Calu3 (cell line): ENCODE measurements around the gene CRLF3. TPM values are rescaled to one million over a fixed set of nuclear protein-coding genes. Genes with fewer than 3 reads are reported as not detected.

Source experiments
- BruUV-seq: library from RNA; stranded (reverse); fragments of 400-500 nt; replicated peaks from 2 replicates; lab custom pipeline; 2021; lab: Mats Ljungman, UMichigan
- CTCF ChIA-PET: fragments of 300-600 bp; sonication (Branson Sonifier 250); formaldehyde crosslinking; loops from one replicate; lab custom pipeline; 2022; ENCODE audit warnings: antibody characterized with exemption; lab: Charles Lee
- DNase-seq: peaks from one replicate; pipeline ENCODE4 v3.0.0; 2022
- H3K27ac Mint-ChIP-seq: one replicate; pipeline ENCODE4 v1.8.0; 2022; ENCODE audit warnings: mixed read lengths; ENCODE audit not compliant: unreplicated experiment
- H3K27me3 Mint-ChIP-seq: one replicate; pipeline ENCODE4 v1.8.0; 2022; ENCODE audit warnings: mixed read lengths; ENCODE audit not compliant: unreplicated experiment
- H3K36me3 Mint-ChIP-seq: one replicate; pipeline ENCODE4 v1.8.0; 2022; ENCODE audit warnings: mild to moderate bottlenecking, moderate library complexity, mixed read lengths; ENCODE audit not compliant: insufficient read depth, unreplicated experiment
- H3K4me1 Mint-ChIP-seq: one replicate; pipeline ENCODE4 v1.8.0; 2022; ENCODE audit warnings: mild to moderate bottlenecking, low read depth, mixed read lengths; ENCODE audit not compliant: unreplicated experiment
- H3K4me3 Mint-ChIP-seq: one replicate; pipeline ENCODE4 v1.8.0; 2022; ENCODE audit warnings: mild to moderate bottlenecking, low read depth, moderate library complexity, mixed read lengths; ENCODE audit not compliant: unreplicated experiment
- H3K9me3 Mint-ChIP-seq: one replicate; pipeline ENCODE4 v1.8.0; 2022; ENCODE audit warnings: low read depth, mixed read lengths; ENCODE audit not compliant: unreplicated experiment
- intact Hi-C: fragments of 100-400 bp; cut with micrococcal nuclease; formaldehyde crosslinking; loops from one replicate; pipeline ENCODE4 v1.10.0; 2022; ENCODE audit not compliant: unreplicated experiment
- total RNA-seq: library from RNA; stranded (reverse); gene quantifications from 2 replicates; pipeline ENCODE4 v1.2.3, GENCODE V29; 2022
- TF ChIP-seq, protein P1 (sequence below): fragments of 200-600 bp; IDR thresholded peaks from one replicate; pipeline ENCODE4 v1.8.0; 2022; ENCODE audit warnings: antibody characterized with exemption; ENCODE audit not compliant: unreplicated experiment

CRLF3 gene
- total RNA-seq, 1 experiment from 2014 or later = 11.5 TPM

GRCh38 chr17:30812218-30813177, 12.0 kb downstream of the CRLF3 start:
- CTCF ChIA-PET = no interaction called here
- TF ChIP-seq, protein P1, sequence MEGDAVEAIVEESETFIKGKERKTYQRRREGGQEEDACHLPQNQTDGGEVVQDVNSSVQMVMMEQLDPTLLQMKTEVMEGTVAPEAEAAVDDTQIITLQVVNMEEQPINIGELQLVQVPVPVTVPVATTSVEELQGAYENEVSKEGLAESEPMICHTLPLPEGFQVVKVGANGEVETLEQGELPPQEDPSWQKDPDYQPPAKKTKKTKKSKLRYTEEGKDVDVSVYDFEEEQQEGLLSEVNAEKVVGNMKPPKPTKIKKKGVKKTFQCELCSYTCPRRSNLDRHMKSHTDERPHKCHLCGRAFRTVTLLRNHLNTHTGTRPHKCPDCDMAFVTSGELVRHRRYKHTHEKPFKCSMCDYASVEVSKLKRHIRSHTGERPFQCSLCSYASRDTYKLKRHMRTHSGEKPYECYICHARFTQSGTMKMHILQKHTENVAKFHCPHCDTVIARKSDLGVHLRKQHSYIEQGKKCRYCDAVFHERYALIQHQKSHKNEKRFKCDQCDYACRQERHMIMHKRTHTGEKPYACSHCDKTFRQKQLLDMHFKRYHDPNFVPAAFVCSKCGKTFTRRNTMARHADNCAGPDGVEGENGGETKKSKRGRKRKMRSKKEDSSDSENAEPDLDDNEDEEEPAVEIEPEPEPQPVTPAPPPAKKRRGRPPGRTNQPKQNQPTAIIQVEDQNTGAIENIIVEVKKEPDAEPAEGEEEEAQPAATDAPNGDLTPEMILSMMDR = no peak
- Mint-ChIP-seq H3K4me3 (no peak overlapping the region), H3K27me3 (no peaks in the 10 kb centered on the region), H3K9me3 (no peaks in the 10 kb centered on the region), H3K27ac (no peak overlapping the region), H3K4me1 (peaks cover 7% of the 10 kb centered on the region), H3K36me3 (peaks cover 5% of the 10 kb centered on the region)
- intact Hi-C loops = no loop called here
- no TSS peak for BruUV-seq
- DNase-seq = no peak

GRCh38 chr17:30809867-30810266, 14.6 kb downstream of the CRLF3 start:
- intact Hi-C loops = no loop called here
- CTCF ChIA-PET = no interaction called here
- Mint-ChIP-seq H3K27me3 (no peaks in the 10 kb centered on the region), H3K9me3 (no peaks in the 10 kb centered on the region), H3K4me1 (peaks cover 7% of the 10 kb centered on the region), H3K27ac (no peak overlapping the region), H3K4me3 (no peak overlapping the region), H3K36me3 (peaks cover 5% of the 10 kb centered on the region)
- DNase-seq = no peak
- TF ChIP-seq, protein P1 = no peak
- BruUV-seq = no TSS peak

DNA sequence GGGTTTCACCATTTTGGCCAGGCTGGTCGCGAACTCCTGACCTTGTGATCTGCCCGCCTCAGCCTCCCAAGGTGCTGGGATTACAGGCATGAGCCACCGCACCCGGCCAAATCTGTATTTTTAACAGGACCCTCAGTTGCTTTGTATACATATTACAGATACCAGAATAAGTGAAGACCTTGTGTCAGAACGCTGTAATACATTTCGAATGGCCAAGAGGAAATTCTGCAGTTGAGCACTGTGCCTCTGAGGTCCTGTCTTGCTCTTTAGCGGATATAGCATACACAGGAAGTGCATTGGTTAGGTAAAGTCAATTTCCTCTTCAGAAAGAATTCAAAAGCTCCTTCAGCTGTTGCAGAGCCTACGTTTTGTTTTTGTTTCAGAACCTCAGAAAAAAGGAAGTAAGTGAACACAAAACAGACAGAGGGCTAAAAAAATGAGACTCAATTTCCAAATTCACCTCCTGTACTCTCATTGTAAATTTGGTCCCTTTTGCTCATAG, 15.7 kb downstream of the CRLF3 start:
- intact Hi-C loops = no loop called here
- Mint-ChIP-seq H3K9me3 (no peaks in the 10 kb centered on the region), H3K27me3 (no peaks in the 10 kb centered on the region), H3K4me1 (peaks cover 7% of the 10 kb centered on the region), H3K27ac (no peak overlapping the region), H3K4me3 (no peak overlapping the region), H3K36me3 (peaks cover 5% of the 10 kb centered on the region)
- CTCF ChIA-PET = no interaction called here
- TF ChIP-seq, protein P1 = no peak
- BruUV-seq = no TSS peak
- DNase-seq = no peak

DNA sequence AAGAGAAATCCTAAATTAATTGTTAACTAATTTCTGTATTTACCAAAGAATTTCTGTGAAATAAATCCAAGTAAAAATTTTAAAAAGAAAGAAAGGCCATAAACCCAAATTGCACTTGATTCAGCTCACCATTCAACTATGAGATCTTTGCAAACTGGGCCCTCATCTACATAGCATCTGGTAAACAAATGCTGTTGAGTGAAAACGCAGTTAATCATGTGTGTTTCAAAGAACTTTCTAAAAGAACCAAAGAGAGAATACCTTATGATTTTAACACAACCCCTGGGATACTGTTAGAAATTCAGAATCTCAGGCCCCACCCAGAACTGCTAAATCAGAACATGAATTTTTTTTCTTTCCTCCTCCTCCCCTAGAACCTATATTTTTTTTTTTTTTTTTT, 16.6 kb downstream of the CRLF3 start:
- DNase-seq = no peak
- H3K4me3 Mint-ChIP-seq = no peak overlapping the region
- BruUV-seq = no TSS peak

More for the DNA sequence above, 16.6 kb downstream of the CRLF3 start:
- H3K36me3 Mint-ChIP-seq = peaks cover 8% of the 10 kb centered on the region
- H3K27ac Mint-ChIP-seq = no peak overlapping the region
- TF ChIP-seq, protein P1 = no peak
- intact Hi-C loops = no loop called here
- no peaks in the 10 kb centered on the region for H3K27me3 Mint-ChIP-seq
- no peaks in the 10 kb centered on the region for H3K9me3 Mint-ChIP-seq
- CTCF ChIA-PET = no interaction called here
- H3K4me1 Mint-ChIP-seq = peaks cover 1% of the 10 kb centered on the region
